GM12878 (cell line): ENCODE measurements around the gene ZDHHC14. TPM values are rescaled to one million over a fixed set of nuclear protein-coding genes. Genes with fewer than 3 reads are reported as not detected.

Source experiments
- ATAC-seq: fragments of 200-7000 bp; cut with Tn5 transposase; 3 replicates; pipeline ENCODE4 v1.9.1; 2020; ENCODE audit warnings: mild to moderate bottlenecking, moderate library complexity
- BruUV-seq: library from RNA; stranded (reverse); fragments of 400-500 nt; replicated peaks from 2 replicates; lab custom pipeline; 2021; lab: Mats Ljungman, UMichigan
- CTCF ChIA-PET: fragments of 300-600 bp; sonication (Branson Sonifier 250); formaldehyde crosslinking; extraction: SDS; loops from one replicate; lab custom pipeline; 2021; ENCODE audit warnings: inconsistent platforms; lab: Yijun Ruan, JAX
- POLR2A ChIA-PET: fragments of 350-600 bp; formaldehyde crosslinking; extraction: SDS; loops from one replicate; lab custom pipeline; 2021; ENCODE audit warnings: inconsistent platforms; lab: Charles Lee
- RAD21 ChIA-PET: fragments of 300-600 bp; sonication (Branson Sonifier 250); formaldehyde crosslinking; loops from one replicate; lab custom pipeline; 2023; ENCODE audit warnings: antibody characterized with exemption; ENCODE audit not compliant: unreplicated experiment; lab: Charles Lee
- SMC1A ChIA-PET: fragments of 300-600 bp; sonication (Branson Sonifier 250); formaldehyde crosslinking; loops from one replicate; lab custom pipeline; 2023; ENCODE audit not compliant: unreplicated experiment, uncharacterized antibody; lab: Charles Lee
- DNase-seq: peaks from one replicate; pipeline ENCODE4 v3.0.0-alpha.2; 2011; ENCODE audit warnings: low read depth, low spot score
- FAIRE-seq: peaks from 3 replicates; lab custom pipeline; 2011; peaks lifted over from hg19 to GRCh38; lab: Jason Lieb, UNC
- H2AFZ ChIP-seq: 2 replicates; pipeline ENCODE4 v1.6.0; 2011; ENCODE audit warnings: low read depth, low read length, control low read depth; ENCODE audit not compliant: control insufficient read depth
- H3K27ac ChIP-seq: 2 replicates; pipeline ENCODE4 v1.5.1; 2011; ENCODE audit warnings: control low read depth; ENCODE audit not compliant: control insufficient read depth, insufficient read depth
- H3K27me3 ChIP-seq, 2 experiments: replicated peaks in 1 of 2; 2 replicates each; pipeline versions ENCODE4 v1.6.0 to v1.6.1; 2011; ENCODE audit warnings: low read length in 1 of 2; ENCODE audit not compliant: control insufficient read depth in 2 of 2, insufficient read depth in 2 of 2
- H3K36me3 ChIP-seq, 2 experiments: 2 replicates each; pipeline ENCODE4 v1.5.1; 2011; ENCODE audit warnings: low read length in 1 of 2; ENCODE audit not compliant: control insufficient read depth in 2 of 2, insufficient read depth in 2 of 2
- H3K4me1 ChIP-seq: 2 replicates; pipeline ENCODE4 v1.6.1; 2011; ENCODE audit warnings: mild to moderate bottlenecking, low read length, moderate library complexity, mixed read lengths; ENCODE audit not compliant: control insufficient read depth, insufficient read depth
- H3K4me2 ChIP-seq: 2 replicates; pipeline ENCODE4 v1.6.0; 2011; ENCODE audit warnings: control low read depth; ENCODE audit not compliant: control insufficient read depth, insufficient read depth
- H3K4me3 ChIP-seq: fragments of 200-600 bp; sonication (generic); 2 replicates; pipeline ENCODE4 v1.5.1; 2016
- H3K79me2 ChIP-seq: 2 replicates; pipeline ENCODE4 v1.6.0; 2011; ENCODE audit warnings: low read length; ENCODE audit not compliant: control insufficient read depth, insufficient read depth
- H3K9ac ChIP-seq: 2 replicates; pipeline ENCODE4 v1.8.0; 2011; ENCODE audit warnings: low read length, control low read depth, mixed read lengths; ENCODE audit not compliant: control insufficient read depth, insufficient read depth
- H3K9me3 ChIP-seq: replicated peaks from 3 replicates; pipeline ENCODE4 v1.5.1; 2011; ENCODE audit warnings: mild to moderate bottlenecking, low read length; ENCODE audit not compliant: control insufficient read depth, insufficient read depth
- H4K20me1 ChIP-seq: 2 replicates; pipeline ENCODE4 v1.6.0; 2011; ENCODE audit not compliant: control insufficient read depth, insufficient read depth
- DPF2 ChIP-seq: fragments of 450-650 bp; IDR thresholded peaks from 2 replicates; pipeline ENCODE4 v1.6.1; 2017; ENCODE audit warnings: mild to moderate bottlenecking
- GABPA ChIP-seq: IDR thresholded peaks from 2 replicates; pipeline ENCODE4 v1.6.1; 2014; ENCODE audit warnings: antibody characterized with exemption, low read depth, mild to moderate bottlenecking, inconsistent platforms
- GATAD2B ChIP-seq: fragments of 450-650 bp; conservative IDR thresholded peaks from 2 replicates; pipeline ENCODE4 v1.6.1; 2017; ENCODE audit warnings: low read depth, mild to moderate bottlenecking, moderate library complexity
- IRF4 ChIP-seq: IDR thresholded peaks from 2 replicates; pipeline ENCODE4 v1.6.1; 2011; ENCODE audit warnings: low read depth, low read length
- KAT2A ChIP-seq: conservative IDR thresholded peaks from 2 replicates; pipeline ENCODE4 v1.6.1; 2011; ENCODE audit warnings: low read depth, low read length; ENCODE audit not compliant: control insufficient read depth
- MAX ChIP-seq: IDR thresholded peaks from 2 replicates; pipeline ENCODE4 v1.6.1; 2012; ENCODE audit warnings: low read depth, low read length, improper control_type of control experiment
- POLR2AphosphoS5 ChIP-seq: IDR thresholded peaks from 2 replicates; pipeline ENCODE4 v1.6.1; 2011; ENCODE audit warnings: mild to moderate bottlenecking, low read length, inconsistent platforms
- POU2F2 ChIP-seq: IDR thresholded peaks from 3 replicates; pipeline ENCODE4 v1.6.1; 2011; ENCODE audit warnings: low read depth, mild to moderate bottlenecking, low read length, borderline replicate concordance
- RAD21 ChIP-seq: IDR thresholded peaks from 2 replicates; pipeline ENCODE4 v1.6.1; 2011; ENCODE audit warnings: mild to moderate bottlenecking, low read depth, low read length, moderate library complexity; ENCODE audit not compliant: insufficient read depth
- REST ChIP-seq: IDR thresholded peaks from 2 replicates; pipeline ENCODE4 v1.6.1; 2012; ENCODE audit warnings: mild to moderate bottlenecking, low read depth, low read length
- SIX5 ChIP-seq: IDR thresholded peaks from 2 replicates; pipeline ENCODE4 v1.6.1; 2011; ENCODE audit warnings: mild to moderate bottlenecking, low read depth, low read length, moderate library complexity; ENCODE audit not compliant: severe bottlenecking
- YBX1 ChIP-seq: fragments of 450-650 bp; IDR thresholded peaks from 2 replicates; pipeline ENCODE4 v1.6.1; 2016; ENCODE audit warnings: antibody characterized with exemption
- ZNF207 ChIP-seq: fragments of 450-650 bp; IDR thresholded peaks from 2 replicates; pipeline ENCODE4 v1.6.1; 2014; ENCODE audit warnings: antibody characterized with exemption, mild to moderate bottlenecking, borderline replicate concordance
- ZNF384 ChIP-seq: IDR thresholded peaks from 2 replicates; pipeline ENCODE4 v1.6.1; 2012; ENCODE audit warnings: low read depth, mild to moderate bottlenecking, low read length, improper control_type of control experiment, borderline replicate concordance
- WGBS: methylation state at CpG from one replicate; pipeline ENCODE4 v1.1.6; 2016; ENCODE audit warnings: low lambda C conversion rate; ENCODE audit not compliant: insufficient replicate concordance, insufficient coverage; ENCODE audit errors: missing lambda C conversion rate; 5-methylcytosine and 5-hydroxymethylcytosine counted together
- in situ Hi-C: fragments of 300-500 bp; cut with MboI; formaldehyde crosslinking; loops from 9 replicates; pipeline ENCODE4 v1.14.3; 2018; ENCODE audit warnings: mixed read lengths
- intact Hi-C: fragments of 100-400 bp; cut with micrococcal nuclease; formaldehyde crosslinking; loops from one replicate; pipeline ENCODE4 v1.14.2; 2022; ENCODE audit not compliant: unreplicated experiment
- polyA plus RNA-seq, 11 experiments: library from polyadenylated mRNA; depleted of rRNA in 4 of 11; unstranded in 6 of 11; stranded (reverse) in 5 of 11; fragments of >200 nt; fragmentation: Nextera tagmentation in 4 of 11; fragmentation: Illumina TruSeq in 1 of 11; extraction: Ambion mirVana in 4 of 11; extraction: Trizol in 1 of 11; gene quantifications; 1 replicate in 1 of 11; 2 replicates in 10 of 11; pipeline versions ENCODE4 v1.2.1 to v1.2.3, GENCODE V29; 2011 to 2016; ENCODE audit warnings: inconsistent platforms in 2 of 11, missing spikeins in 2 of 11, low read depth in 1 of 11
- total RNA-seq, 4 experiments: library from RNA; depleted of rRNA in 3 of 4; stranded (reverse); fragments of >200 nt in 3 of 4; fragmentation: Illumina TruSeq in 1 of 4; extraction: Trizol in 1 of 4; gene quantifications; 2 replicates each; pipeline versions ENCODE4 v1.2.1 to v1.2.3, GENCODE V29; 2013 to 2021
- TF ChIP-seq, protein P1 (sequence below): fragments of 450-650 bp; IDR thresholded peaks from 2 replicates; pipeline ENCODE4 v1.6.1; 2018; ENCODE audit warnings: borderline replicate concordance, mild to moderate bottlenecking; ENCODE audit not compliant: partially characterized antibody
- TF ChIP-seq, protein P2 (sequence below): fragments of 450-650 bp; IDR thresholded peaks from 2 replicates; pipeline ENCODE4 v1.6.1; 2016; ENCODE audit warnings: mild to moderate bottlenecking
- TF ChIP-seq, protein P3 (sequence below): IDR thresholded peaks from 2 replicates; pipeline ENCODE4 v1.6.1; 2011; ENCODE audit warnings: low read depth, mild to moderate bottlenecking, low read length, moderate library complexity, borderline replicate concordance; ENCODE audit errors: extremely low read depth

Gene ZDHHC14
- total and polyA plus RNA-seq, 10 of the 15 experiments (the other 5 are each of a cell fraction or from before 2014, with no cell fraction given) = 0.15 to 16.0 (median 0.76) TPM; not detected in 1

GRCh38 chr6:157684620-157685299 is 303.8 kb downstream of the ZDHHC14 start:
- RAD21 ChIA-PET = no interaction called here
- POLR2A ChIA-PET = no interaction called here
- 37% methylated on average over 12 of the region's 12 CpGs for WGBS
- Histone ChIP-seq H3K4me2 (no peak overlapping the region), H2AFZ (no peak overlapping the region), H3K27ac (no peak overlapping the region), H3K79me2 (no peaks in the 10 kb centered on the region), H3K4me1 (no peaks in the 10 kb centered on the region), H3K27me3 (no peaks in the 10 kb centered on the region; a peak in 2 of 4 replicates), H3K4me3 (no peak overlapping the region), H4K20me1 (no peaks in the 10 kb centered on the region), H3K9ac (no peak overlapping the region), H3K9me3 (no peaks in the 10 kb centered on the region), H3K36me3 (no peaks in the 10 kb centered on the region)
- in situ Hi-C loops = no loop called here
- intact Hi-C loops = no loop called here
- CTCF ChIA-PET = interaction anchor here (0.9 kb wide), 1 partner anchor 18 kb away, joined by 3 read pairs; no protein-coding TSS in a partner anchor
- SMC1A ChIA-PET = no interaction called here
- no peak for DNase-seq
- no peak for FAIRE-seq
- BruUV-seq = no TSS peak
- ATAC-seq = no peak
- TF ChIP-seq IRF4 (no peak), POLR2AphosphoS5 (no peak), ZNF384 (no peak), ZNF207 (no peak), GATAD2B (no peak), POU2F2 (no peak), REST (no peak), DPF2 (no peak), MAX (no peak), RAD21 (no peak), KAT2A (no peak), GABPA (no peak), SIX5 (no peak), YBX1 (no peak)
- TF ChIP-seq, protein P1, sequence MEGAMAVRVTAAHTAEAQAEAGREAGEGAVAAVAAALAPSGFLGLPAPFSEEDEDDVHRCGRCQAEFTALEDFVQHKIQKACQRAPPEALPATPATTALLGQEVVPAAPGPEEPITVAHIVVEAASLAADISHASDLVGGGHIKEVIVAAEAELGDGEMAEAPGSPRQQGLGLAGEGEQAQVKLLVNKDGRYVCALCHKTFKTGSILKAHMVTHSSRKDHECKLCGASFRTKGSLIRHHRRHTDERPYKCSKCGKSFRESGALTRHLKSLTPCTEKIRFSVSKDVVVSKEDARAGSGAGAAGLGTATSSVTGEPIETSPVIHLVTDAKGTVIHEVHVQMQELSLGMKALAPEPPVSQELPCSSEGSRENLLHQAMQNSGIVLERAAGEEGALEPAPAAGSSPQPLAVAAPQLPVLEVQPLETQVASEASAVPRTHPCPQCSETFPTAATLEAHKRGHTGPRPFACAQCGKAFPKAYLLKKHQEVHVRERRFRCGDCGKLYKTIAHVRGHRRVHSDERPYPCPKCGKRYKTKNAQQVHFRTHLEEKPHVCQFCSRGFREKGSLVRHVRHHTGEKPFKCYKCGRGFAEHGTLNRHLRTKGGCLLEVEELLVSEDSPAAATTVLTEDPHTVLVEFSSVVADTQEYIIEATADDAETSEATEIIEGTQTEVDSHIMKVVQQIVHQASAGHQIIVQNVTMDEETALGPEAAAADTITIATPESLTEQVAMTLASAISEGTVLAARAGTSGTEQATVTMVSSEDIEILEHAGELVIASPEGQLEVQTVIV = no peak
- TF ChIP-seq, protein P2, sequence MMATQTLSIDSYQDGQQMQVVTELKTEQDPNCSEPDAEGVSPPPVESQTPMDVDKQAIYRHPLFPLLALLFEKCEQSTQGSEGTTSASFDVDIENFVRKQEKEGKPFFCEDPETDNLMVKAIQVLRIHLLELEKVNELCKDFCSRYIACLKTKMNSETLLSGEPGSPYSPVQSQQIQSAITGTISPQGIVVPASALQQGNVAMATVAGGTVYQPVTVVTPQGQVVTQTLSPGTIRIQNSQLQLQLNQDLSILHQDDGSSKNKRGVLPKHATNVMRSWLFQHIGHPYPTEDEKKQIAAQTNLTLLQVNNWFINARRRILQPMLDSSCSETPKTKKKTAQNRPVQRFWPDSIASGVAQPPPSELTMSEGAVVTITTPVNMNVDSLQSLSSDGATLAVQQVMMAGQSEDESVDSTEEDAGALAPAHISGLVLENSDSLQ = no peak
- TF ChIP-seq, protein P3, sequence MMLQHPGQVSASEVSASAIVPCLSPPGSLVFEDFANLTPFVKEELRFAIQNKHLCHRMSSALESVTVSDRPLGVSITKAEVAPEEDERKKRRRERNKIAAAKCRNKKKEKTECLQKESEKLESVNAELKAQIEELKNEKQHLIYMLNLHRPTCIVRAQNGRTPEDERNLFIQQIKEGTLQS = no peak
